Measurements from ENCODE around the gene STOX1.
"Not testable (repeated sequence)": the region's sequence is repeated elsewhere in the genome, so short reads cannot be mapped to it uniquely, and the experiment has no call there.

STOX1 gene, protein sequence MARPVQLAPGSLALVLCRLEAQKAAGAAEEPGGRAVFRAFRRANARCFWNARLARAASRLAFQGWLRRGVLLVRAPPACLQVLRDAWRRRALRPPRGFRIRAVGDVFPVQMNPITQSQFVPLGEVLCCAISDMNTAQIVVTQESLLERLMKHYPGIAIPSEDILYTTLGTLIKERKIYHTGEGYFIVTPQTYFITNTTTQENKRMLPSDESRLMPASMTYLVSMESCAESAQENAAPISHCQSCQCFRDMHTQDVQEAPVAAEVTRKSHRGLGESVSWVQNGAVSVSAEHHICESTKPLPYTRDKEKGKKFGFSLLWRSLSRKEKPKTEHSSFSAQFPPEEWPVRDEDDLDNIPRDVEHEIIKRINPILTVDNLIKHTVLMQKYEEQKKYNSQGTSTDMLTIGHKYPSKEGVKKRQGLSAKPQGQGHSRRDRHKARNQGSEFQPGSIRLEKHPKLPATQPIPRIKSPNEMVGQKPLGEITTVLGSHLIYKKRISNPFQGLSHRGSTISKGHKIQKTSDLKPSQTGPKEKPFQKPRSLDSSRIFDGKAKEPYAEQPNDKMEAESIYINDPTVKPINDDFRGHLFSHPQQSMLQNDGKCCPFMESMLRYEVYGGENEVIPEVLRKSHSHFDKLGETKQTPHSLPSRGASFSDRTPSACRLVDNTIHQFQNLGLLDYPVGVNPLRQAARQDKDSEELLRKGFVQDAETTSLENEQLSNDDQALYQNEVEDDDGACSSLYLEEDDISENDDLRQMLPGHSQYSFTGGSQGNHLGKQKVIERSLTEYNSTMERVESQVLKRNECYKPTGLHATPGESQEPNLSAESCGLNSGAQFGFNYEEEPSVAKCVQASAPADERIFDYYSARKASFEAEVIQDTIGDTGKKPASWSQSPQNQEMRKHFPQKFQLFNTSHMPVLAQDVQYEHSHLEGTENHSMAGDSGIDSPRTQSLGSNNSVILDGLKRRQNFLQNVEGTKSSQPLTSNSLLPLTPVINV

GRCh38 chr10:68826764-68827591, at the start of gene STOX1:
STOX1 (plus strand) TSS chr10:68827531; CDS start chr10:68827624, 93 bp downstream.
- DNase-seq (ENCODE audit: low read depth in 2 of 2): peak in 1 of 2 donors; percentile 58

GRCh38 chr10:68781613-68782574, 45.4 kb upstream of the STOX1 start:
- no peak for DNase-seq (ENCODE audit: low read depth in 2 of 2)

DNA sequence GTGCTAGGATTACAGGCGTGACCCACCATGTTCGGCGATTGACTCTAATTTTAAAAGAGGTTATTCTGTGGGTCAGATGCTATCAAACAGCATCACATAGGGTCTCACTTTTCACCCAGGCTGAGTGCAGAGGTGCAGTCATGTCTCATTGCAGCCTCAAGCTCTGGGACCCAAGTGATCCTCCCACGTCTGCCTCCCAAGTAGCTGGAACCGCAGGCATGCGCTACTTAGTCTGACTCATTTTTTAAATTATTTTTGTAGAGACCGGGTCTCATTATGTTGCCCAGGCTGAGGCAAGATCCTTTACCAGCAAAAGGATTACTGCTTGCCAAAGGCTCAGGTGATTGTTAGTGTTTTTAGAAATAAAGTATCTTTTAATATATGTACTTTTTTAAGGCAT, 42.9 kb upstream of the STOX1 start:
- no peak for DNase-seq (ENCODE audit: low read depth in 2 of 2)

DNA sequence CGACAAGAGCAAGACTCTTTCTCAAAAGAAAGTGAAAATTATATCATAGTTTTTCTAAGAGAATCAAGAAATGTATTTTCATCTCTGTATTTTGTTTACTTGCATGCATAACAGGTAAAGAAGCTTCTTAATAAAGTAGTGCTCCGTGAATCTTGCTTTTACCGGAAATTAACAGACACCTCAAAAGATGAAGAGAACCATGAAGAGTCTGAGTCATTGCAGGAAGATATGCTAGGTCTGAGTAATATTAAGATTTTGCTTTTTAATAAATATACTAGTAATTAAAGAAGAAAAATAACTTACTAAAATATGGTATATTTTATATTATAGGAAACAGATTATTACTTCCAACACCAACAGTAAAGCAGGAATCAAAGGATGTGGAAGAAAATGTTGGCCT, 39.5 kb upstream of the STOX1 start:
- no peak for DNase-seq (ENCODE audit: low read depth in 2 of 2)

GRCh38 chr10:68790476-68790875, 36.9 kb upstream of the STOX1 start:
- DNase-seq (ENCODE audit: low read depth in 2 of 2): no peak

GRCh38 chr10:68792115-68792514, 35.2 kb upstream of the STOX1 start:
- DNase-seq (ENCODE audit: low read depth in 2 of 2): no peak

DNA sequence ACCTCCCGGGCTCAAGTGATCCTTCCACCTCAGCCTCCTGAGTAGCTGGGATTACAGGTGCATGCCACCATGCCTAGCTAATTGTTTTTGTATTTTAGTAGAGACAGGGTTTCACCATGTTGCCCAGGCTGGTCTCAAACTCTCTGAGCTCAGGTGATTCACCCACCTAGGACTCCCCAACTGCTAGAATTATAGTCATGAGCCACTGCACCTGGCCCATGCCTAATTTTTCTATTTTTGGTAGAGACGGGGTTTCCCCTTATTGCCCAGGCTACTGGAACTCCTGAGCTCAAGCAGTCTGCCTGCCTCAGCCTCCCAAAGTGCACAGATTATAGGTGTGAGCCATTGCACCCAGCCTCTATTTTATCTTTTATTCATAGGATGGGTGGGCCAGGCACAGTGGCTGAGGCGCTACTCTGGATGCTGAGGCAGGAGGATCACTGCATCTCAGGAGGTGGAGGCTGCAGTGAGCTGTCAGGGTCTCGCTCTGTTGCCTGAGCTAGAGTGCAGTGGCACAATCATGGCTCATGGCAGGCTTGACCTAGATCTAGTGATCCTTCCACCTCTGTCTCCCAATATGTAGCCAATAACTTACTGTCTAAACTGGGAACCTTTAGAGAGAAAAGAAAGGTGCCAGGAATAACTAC, 31.3 kb upstream of the STOX1 start:
- DNase-seq (ENCODE audit: low read depth in 2 of 2): no peak

- no peak for DNase-seq (ENCODE audit: low read depth in 2 of 2)
Measured at GRCh38 chr10:68796605-68797004, 30.7 kb upstream of the STOX1 start.

DNA sequence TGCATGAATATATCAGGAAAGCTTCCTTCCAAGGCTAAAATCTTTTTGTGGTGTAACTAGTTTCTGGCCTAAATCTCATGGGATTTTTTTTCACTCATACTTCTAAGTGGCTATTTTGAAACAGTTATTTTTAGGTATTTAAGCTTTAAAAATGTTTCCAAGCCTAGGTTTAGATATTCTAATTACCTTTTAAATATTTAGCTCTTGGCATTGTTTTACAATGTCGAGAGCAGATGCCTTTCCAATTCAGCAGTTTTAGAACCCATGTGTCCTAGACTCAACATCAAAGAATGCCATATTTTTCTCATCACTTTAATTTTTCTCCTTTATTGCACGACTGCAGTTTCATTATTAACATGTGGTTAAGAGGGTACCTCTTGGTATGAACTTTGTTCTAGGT, 27.1 kb upstream of the STOX1 start:
- DNase-seq (ENCODE audit: low read depth in 2 of 2): no peak

- no peak for DNase-seq (ENCODE audit: low read depth in 2 of 2)
Measured at GRCh38 chr10:68804692-68805091, 22.6 kb upstream of the STOX1 start.

GRCh38 chr10:68810830-68811229, 16.5 kb upstream of the STOX1 start:
- not testable (repeated sequence) for DNase-seq (ENCODE audit: low read depth in 2 of 2)

DNA sequence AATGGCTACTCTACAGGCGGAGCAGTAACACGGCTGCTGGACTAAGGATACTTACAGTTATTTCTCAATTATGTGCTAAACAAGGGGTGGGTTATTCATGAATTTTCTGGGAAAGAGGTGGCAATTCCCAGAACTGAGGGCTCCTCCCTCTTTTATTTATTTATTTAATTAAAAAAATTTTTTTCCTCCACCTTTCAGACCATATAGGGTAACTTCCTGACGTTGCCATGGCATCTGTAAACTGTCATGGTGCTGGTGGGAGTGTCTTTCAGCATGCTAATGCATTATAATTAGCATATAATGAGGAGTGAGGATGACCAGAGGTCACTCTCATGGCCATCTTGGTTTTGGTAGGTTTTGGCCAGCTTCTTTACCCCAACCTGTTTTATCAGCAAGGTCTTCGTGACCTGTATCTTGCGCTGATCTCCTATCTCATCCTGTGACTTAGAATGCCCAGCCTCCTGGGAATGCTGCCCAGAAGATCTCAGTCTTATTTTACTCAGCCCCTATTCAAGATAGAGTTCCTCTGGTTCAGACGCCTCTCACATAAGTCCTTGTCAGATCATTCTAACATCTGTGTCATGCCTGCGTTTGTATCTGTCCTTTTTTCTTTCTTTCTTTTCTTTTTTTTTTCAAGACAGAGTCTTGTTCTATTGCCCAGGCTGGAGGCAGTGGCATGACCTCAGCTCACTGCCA, 15.9 kb upstream of the STOX1 start:
- no peak for DNase-seq (ENCODE audit: low read depth in 2 of 2)

DNA sequence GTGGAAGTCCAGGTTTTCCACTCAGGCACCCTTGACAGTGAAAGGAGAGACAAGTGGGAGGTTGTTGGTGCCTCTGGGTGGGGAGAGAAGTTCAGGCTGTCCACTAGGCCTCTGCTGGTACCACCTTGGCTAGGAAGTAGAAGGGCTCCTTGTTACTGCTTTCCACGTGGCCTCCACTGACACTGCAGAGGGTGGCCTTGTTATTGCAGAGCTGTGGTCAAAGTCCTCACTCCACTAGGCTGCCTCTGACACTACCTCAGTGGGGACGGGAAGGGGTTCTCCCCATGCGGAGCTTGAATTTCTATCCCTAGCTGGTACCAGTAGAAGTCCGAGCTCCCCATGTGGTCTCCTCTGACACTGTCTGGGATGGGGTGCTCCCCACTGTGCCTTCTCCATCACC, 14.9 kb upstream of the STOX1 start:
- DNase-seq (ENCODE audit: low read depth in 2 of 2): no peak

DNA sequence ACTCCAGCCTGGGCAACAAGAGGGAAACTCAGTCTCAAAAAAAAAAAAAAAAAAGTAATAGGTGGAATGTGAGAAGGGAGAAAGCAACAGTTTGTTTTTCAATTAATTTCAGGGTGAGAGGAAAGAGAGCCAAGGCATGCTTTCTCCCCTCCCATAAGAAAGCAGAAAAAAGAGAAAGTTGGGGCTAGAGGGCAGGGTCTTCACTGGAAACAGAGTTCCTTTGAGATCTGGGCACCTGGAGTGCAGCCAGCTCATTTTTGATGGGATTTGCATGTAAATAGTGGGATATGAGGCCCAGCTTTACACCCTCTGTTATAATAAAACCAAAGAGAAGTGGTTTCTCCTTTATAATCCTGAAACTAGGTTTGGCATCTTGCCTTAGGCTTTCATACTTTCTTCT, 13.8 kb upstream of the STOX1 start:
- DNase-seq (ENCODE audit: low read depth in 2 of 2): no peak

DNA sequence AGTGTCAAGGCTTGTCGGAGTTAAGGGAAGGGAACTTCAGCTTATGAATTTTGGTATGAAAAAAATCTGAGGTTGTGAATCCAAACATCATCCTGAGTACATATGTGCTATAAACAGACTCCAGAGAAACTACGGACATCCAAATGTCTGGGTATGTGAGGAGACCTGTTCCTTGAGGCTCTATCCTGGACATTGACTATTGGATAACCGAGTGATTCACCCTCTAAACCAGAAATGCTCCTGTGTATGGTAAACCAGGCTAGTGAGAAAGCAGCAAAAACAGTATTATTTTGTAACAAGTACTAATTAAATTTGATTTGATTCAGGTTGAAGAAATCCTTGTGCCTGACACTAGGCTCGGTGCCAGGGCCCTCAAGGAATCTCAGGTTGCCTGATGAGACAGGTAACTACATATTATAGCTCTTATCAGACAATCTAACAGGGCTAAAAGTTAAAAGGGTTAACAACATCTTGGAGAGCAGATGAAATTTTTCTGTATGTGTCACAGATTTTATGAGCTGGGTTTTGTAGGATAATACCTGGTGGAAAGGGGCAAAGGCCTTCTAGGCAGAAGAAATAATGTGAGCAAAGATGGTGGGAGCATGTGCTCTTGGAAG, 10.4 kb upstream of the STOX1 start:
- no peak for DNase-seq (ENCODE audit: low read depth in 2 of 2)

- DNase-seq (ENCODE audit: low read depth in 2 of 2): not testable (repeated sequence)
Measured at GRCh38 chr10:68820359-68820758, 7.0 kb upstream of the STOX1 start.

DNA sequence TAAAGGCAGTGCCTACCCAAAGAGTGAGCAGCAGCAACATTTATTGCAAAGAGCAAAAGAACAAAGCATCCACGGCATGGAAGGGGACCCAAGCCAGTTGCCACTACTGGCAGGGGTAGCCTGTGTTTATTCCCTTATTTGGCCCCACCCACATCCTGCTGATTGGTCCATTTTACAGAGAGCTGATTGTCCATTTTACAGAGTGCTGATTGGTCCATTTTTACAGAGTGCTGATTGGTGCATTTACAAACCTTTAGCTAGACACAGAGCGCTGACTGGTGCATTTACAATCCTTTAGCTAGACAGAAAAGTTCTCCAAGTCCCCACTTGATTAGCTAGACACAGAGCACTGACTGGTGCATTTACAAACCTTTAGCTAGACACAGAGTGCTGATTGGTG, 4.7 kb upstream of the STOX1 start:
- DNase-seq (ENCODE audit: low read depth in 2 of 2): not testable (repeated sequence)

DNA sequence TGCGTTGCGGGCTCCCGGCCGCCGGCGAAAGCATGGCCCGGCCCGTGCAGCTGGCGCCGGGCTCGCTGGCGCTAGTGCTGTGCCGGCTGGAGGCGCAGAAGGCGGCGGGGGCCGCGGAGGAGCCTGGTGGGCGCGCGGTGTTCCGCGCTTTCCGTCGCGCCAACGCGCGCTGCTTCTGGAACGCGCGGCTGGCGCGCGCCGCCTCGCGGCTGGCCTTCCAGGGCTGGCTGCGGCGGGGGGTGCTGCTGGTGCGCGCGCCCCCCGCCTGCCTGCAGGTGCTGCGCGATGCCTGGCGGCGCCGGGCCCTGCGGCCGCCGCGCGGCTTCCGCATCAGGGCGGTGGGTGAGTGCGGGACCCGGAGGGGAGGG, 245 bp downstream of the STOX1 start:
- not testable (repeated sequence) for DNase-seq (ENCODE audit: low read depth in 2 of 2)

- DNase-seq (ENCODE audit: low read depth in 2 of 2): peak in 1 of 2 donors; percentile 8
Measured at GRCh38 chr10:68828083-68828601, 811 bp downstream of the STOX1 start.

All from stimulated activated CD8-positive, alpha-beta memory T cell treated with anti-CD3 and anti-CD28 coated beads, Interleukin-7, amount 100 ng/mL, for 4 hours (primary cell).